IPS-20b (cell line): Measurements from ENCODE around the gene IRGQ.
"Not testable (repeated sequence)": the region's sequence is repeated elsewhere in the genome, so short reads cannot be mapped to it uniquely, and the experiment has no call there.

Experiments
- H3K27ac ChIP-seq: one replicate; pipeline ENCODE4 v1.5.1; 2013; ENCODE audit warnings: low read length
- H3K27me3 ChIP-seq: 2 replicates; pipeline ENCODE4 v1.6.1; 2013; ENCODE audit warnings: mild to moderate bottlenecking, low read length, inconsistent platforms; ENCODE audit not compliant: insufficient read depth
- H3K36me3 ChIP-seq: 2 replicates; pipeline ENCODE4 v1.6.1; 2013; ENCODE audit warnings: low read depth, mild to moderate bottlenecking, inconsistent platforms, low read length, moderate library complexity; ENCODE audit not compliant: insufficient read depth
- H3K4me1 ChIP-seq: 2 replicates; pipeline ENCODE4 v1.6.1; 2013; ENCODE audit warnings: mild to moderate bottlenecking, control low read depth, inconsistent platforms, low read length, moderate library complexity; ENCODE audit not compliant: insufficient read depth
- H3K4me3 ChIP-seq: 2 replicates; pipeline ENCODE4 v1.5.1; 2013; ENCODE audit warnings: mild to moderate bottlenecking, low read length, inconsistent platforms
- H3K9ac ChIP-seq: 2 replicates; pipeline ENCODE4 v1.6.1; 2013; ENCODE audit warnings: low read depth, mild to moderate bottlenecking, inconsistent platforms, low read length, moderate library complexity
- H3K9me3 ChIP-seq: 2 replicates; pipeline ENCODE4 v1.6.1; 2013; ENCODE audit warnings: mild to moderate bottlenecking, low read depth, low read length, inconsistent platforms; ENCODE audit not compliant: insufficient read depth

IRGQ gene

DNA sequence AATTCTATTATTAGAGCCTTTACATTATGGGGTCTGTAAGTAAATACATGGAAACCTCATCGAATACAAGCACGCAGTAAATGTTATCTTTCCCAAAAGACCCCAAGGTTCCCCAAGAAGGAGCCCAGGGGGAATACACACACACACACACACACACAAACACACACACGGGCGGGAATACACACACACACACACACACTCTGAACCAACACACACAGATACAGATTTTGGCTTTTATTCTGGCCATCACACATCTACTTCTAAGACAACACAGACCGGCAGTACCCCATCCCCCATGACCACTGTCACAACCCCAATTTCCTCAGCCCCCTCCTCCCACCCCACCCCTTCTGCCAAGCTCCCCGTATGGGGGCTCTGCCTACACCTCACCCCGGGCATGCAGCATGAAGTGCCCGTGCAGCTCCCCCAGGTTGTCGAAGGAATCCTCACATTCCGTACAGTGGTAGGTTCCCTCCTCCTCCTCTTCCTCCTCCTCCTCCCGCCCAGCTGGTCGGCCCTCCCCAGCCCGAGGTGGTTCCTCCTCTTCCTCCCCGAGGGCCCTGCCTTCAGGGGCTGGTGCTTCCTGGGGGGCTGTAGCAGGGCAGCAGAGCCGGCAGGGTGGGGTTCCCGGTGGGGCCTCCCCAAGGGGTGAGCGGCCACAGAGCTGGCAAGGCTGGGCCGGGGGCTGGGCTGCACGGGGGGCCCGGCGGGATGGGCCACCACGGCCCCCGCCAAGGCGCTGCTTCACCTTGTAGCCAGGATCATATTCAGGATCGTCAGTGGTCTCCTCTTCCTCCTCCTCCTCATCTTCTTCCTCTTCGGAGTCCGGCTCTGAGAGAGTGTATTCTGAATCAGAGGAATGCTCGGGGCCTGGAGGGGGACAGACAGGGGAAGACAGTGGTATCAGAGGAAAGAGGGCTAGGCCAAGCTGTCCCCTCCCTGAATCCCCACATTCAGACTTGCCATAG, 11.6 kb upstream of the IRGQ start:
- H3K9me3 ChIP-seq: no peaks in the 10 kb centered on the region
- H3K4me3 ChIP-seq: no peak overlapping the region
- no peaks in the 10 kb centered on the region for H3K4me1 ChIP-seq
- H3K27ac ChIP-seq: no peak overlapping the region
- H3K36me3 ChIP-seq: peaks cover 13% of the 10 kb centered on the region; the same call in 1 of the 2 replicates
- no peaks in the 10 kb centered on the region for H3K27me3 ChIP-seq
- no peak overlapping the region for H3K9ac ChIP-seq

DNA sequence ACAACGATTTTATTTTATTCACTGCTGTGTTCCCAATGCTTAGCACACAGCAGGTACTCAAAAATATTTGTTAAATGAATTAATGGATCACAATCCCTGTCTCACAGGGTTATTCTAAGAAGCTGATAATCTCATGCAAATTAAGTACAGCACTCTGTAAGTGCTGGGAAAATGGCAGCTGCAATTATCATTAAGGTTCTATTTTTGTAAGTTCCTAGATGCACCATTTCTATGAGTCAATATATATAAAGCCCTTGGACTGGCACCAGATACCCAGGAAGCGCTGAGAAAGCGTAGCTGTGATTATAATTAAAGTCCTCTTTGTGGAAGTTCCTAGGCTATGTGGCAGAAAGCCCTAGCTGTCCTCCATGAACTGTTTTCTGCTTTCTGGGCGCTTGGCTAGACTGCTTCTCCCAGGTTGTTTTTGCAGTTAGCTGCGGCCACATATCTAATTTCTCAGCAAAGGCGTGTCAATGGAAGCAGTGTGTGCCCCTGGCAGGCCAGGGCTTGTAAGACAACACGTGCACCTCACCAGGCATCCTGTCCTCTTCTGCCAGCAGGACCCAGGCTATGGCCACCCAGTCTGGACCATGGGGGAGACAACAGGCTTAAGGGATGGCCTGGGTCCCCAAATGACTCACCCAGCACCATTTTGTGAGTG, 10.8 kb upstream of the IRGQ start:
- H3K9ac ChIP-seq: no peak overlapping the region
- no peaks in the 10 kb centered on the region for H3K27me3 ChIP-seq
- peaks cover 6% of the 10 kb centered on the region; the same call in 1 of the 2 replicates for H3K36me3 ChIP-seq
- no peak overlapping the region for H3K4me3 ChIP-seq
- H3K4me1 ChIP-seq: no peaks in the 10 kb centered on the region
- no peaks in the 10 kb centered on the region for H3K9me3 ChIP-seq
- no peak overlapping the region for H3K27ac ChIP-seq

DNA sequence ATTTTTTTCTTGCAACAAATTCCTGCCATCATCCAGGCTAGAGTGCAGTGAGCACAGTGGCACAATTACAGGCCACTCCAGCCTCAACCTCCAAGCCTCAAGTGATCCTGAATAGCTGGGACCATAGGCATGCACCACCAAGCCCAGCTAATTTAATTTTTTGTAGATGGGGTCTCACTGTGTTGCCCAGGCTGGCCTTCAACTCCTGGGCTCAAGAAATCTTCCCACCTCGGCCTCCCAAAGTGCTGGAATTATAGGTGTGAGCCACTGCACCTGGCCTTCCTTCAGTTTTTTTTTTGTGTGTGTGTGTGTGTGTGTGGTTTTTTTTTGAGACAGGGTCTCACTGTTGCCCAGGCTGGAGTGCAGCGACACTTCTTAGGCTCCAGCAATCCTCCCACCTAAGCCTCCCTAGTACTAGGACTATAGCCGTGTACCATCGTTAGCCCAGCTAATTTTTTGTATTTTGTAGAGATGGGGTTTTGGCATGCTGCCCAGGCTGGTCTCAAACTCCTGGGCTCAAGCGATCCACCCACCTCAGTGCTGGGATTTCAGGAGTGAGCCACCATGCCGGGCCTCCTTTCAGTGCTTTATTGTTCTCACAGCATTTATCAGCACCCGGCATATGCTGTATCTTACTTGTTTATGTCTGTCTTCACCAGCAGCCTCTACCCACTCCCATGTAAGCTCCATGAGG, 10.1 kb upstream of the IRGQ start:
- no peak overlapping the region for H3K4me3 ChIP-seq
- no peaks in the 10 kb centered on the region for H3K27me3 ChIP-seq
- no peaks in the 10 kb centered on the region for H3K9me3 ChIP-seq
- H3K27ac ChIP-seq: no peak overlapping the region
- peaks cover 11% of the 10 kb centered on the region; the same call in 1 of the 2 replicates for H3K36me3 ChIP-seq
- H3K4me1 ChIP-seq: no peaks in the 10 kb centered on the region
- no peak overlapping the region for H3K9ac ChIP-seq

DNA sequence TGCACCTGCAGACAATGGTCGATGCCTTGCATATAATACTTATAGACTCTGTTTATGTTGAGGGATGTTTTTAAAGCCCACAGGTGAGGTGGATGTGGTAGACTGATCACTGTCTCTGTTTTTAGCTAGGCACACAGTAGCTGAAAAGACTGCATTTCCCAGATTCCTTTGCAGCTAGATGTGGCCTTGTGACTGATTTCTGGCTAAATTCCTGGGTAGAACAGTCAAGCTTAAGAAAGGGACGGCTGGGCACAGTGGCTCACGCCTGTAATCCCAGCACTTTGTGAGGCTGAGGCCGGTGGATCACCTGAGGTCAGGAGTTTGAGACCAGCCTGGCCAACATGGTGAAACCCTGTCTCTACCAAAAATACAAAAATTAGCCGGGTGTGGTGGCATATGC, 4.4 kb upstream of the IRGQ start:
- H3K4me1 ChIP-seq, H3K9me3 ChIP-seq, H3K4me3 ChIP-seq, H3K9ac ChIP-seq, H3K27me3 ChIP-seq, H3K27ac ChIP-seq: not testable (repeated sequence)
- peaks cover 33% of the 10 kb centered on the region for H3K36me3 ChIP-seq

DNA sequence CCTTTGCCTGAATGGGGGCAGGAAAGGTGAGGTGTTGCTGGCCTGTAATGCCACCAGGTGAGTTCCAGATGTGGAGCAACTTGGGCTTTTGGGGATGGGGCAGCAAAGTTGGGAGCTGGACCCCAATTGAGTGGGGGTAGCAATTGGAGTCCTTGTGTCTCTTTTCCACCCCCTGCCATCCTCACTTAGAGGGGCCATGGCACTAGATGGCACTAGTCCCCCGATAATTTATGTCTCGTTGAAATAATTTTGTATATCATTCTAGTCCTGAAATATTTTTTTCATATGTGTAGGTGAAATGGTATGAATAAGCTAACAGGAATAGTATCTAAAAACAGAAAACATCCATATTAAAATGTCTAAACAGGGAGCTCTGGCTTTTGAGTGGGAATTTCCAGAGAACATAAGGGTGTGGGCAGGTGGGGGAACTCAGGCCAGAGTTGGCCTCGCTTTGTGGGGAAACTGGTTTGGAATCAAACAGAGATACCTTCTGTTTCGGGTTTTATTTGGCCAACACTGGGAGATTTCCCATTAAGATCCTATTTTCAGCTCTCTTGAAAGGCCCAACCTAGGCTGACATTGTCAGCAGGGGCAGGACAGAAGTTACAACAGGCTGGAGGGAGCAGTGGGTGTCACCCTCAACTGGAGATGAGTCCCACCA, 3.8 kb upstream of the IRGQ start:
- no peak overlapping the region for H3K27ac ChIP-seq
- H3K9me3 ChIP-seq: no peaks in the 10 kb centered on the region
- no peak overlapping the region for H3K9ac ChIP-seq
- no peaks in the 10 kb centered on the region for H3K27me3 ChIP-seq
- H3K4me1 ChIP-seq: peaks cover 7% of the 10 kb centered on the region; the same call in 1 of the 2 replicates
- H3K36me3 ChIP-seq: peaks cover 33% of the 10 kb centered on the region
- H3K4me3 ChIP-seq: no peak overlapping the region

DNA sequence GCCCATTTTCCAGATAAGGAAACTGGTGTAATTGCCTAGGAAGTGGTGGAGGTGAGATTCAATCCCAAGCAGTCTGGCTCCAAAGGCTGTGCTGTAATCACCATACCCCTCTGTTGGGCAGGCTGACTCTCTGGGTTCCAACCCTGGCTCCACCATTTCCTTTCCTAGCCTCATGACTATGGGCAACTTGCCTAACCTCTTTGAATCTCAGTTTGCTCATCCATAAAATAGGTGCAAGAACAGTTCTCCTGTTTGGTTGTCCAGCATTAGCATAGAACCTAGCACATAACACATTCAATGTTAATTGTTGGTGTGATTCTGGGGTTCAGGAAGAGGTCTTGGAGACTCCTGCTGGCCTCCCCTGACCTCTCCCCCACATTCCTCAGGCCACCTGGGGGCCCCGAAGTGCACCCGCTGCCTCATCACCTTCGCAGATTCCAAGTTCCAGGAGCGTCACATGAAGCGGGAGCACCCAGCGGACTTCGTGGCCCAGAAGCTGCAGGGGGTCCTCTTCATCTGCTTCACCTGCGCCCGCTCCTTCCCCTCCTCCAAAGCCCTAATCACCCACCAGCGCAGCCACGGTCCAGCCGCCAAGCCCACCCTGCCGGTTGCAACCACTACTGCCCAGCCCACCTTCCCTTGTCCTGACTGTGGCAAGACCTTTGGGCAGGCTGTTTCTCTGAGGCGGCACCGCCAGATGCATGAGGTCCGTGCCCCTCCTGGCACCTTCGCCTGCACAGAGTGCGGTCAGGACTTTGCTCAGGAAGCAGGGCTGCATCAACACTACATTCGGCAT, 2.7 kb upstream of the IRGQ start:
- Histone ChIP-seq H3K36me3 (peaks cover 40% of the 10 kb centered on the region), H3K27me3 (no peaks in the 10 kb centered on the region), H3K4me3 (no peak overlapping the region), H3K9ac (no peak overlapping the region), H3K27ac (no peak overlapping the region), H3K9me3 (no peaks in the 10 kb centered on the region), H3K4me1 (peaks cover 7% of the 10 kb centered on the region; the same call in 1 of the 2 replicates)

DNA sequence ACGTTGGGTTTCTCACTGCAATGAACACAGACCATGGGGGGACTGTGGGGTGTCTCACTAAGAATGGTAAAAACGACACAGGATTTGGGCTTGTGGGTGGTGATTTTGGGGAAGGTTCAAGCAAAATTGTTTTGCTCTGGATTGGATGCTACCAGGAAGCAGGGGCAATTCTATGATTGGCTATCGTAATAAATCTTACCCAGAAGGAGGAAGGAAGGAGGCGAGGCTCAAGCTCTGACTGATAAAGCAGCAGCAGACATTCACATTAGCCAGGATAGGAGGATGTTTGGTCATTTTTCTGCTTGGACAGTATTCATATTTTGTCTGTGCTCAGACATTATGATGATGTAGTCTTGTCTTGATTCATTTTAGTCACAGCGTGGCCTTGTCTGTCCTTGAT, 1.9 kb upstream of the IRGQ start:
- H3K9me3 ChIP-seq: no peaks in the 10 kb centered on the region
- no peak overlapping the region for H3K27ac ChIP-seq
- H3K27me3 ChIP-seq: no peaks in the 10 kb centered on the region
- H3K9ac ChIP-seq: peak overlapping the region; percentile 96
- peak overlapping the region; percentile 96 for H3K4me3 ChIP-seq
- peaks cover 7% of the 10 kb centered on the region; the same call in 1 of the 2 replicates for H3K4me1 ChIP-seq
- H3K36me3 ChIP-seq: peaks cover 47% of the 10 kb centered on the region

DNA sequence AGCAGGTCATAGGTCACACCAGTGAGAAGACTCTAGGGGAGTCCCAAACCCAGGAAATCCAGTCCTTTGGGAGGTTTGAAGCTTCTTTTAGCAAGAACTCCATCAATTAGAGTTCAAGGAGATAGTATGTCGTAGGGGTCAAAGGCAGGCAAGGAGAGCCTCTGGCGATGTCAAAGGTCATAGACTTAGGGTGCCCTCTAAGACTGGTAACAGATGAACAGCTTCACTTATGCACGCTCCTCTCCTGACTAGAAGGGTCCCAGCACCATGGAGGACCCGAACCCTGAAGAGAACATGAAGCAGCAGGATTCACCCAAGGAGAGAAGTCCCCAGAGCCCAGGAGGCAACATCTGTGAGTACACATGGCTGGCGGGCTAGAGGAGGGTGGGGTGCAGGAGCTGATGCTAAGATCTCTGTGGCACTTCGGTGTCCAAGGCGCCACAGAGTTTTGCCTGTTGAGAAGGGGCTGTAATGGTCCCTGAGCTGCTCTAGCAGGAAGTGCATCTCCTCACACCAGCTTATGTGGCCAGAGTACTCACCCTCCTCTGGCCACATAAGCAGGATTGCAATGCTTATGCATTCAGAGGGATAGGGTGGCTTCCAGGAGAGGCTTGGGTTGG, 1.0 kb upstream of the IRGQ start:
- no peaks in the 10 kb centered on the region for H3K27me3 ChIP-seq
- H3K27ac ChIP-seq: peak overlapping the region; percentile 84
- H3K9ac ChIP-seq: peak overlapping the region; percentile 96
- peaks cover 7% of the 10 kb centered on the region; the same call in 1 of the 2 replicates for H3K4me1 ChIP-seq
- H3K9me3 ChIP-seq: no peaks in the 10 kb centered on the region
- H3K36me3 ChIP-seq: peaks cover 51% of the 10 kb centered on the region
- H3K4me3 ChIP-seq: peak overlapping the region; percentile 96

DNA sequence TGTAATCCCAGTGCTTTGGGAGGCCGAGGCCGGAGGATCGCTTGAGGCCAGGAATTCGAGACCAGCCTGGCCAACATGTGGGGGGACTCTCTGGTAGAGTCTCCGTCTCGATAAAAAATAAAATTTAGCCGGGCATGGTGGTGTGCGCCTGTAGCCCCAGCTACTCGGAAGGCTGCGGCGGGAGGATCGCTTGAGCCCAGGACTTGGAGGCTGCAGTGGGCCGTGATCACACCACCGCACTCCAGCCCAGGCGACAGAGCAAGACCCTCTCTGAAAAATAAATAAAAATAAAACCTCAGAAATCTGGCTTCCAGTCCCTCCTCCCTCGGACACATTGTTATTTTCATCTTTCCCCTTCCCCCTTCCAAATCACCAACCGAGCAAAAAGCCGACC, 332 bp downstream of the IRGQ start:
- Histone ChIP-seq H3K27me3 (no peaks in the 10 kb centered on the region), H3K4me3 (peak overlapping the region; percentile 97), H3K4me1 (peaks cover 7% of the 10 kb centered on the region; the same call in 1 of the 2 replicates), H3K27ac (no peak overlapping the region), H3K9me3 (no peaks in the 10 kb centered on the region), H3K36me3 (peaks cover 52% of the 10 kb centered on the region), H3K9ac (peak overlapping the region; percentile 95)

DNA sequence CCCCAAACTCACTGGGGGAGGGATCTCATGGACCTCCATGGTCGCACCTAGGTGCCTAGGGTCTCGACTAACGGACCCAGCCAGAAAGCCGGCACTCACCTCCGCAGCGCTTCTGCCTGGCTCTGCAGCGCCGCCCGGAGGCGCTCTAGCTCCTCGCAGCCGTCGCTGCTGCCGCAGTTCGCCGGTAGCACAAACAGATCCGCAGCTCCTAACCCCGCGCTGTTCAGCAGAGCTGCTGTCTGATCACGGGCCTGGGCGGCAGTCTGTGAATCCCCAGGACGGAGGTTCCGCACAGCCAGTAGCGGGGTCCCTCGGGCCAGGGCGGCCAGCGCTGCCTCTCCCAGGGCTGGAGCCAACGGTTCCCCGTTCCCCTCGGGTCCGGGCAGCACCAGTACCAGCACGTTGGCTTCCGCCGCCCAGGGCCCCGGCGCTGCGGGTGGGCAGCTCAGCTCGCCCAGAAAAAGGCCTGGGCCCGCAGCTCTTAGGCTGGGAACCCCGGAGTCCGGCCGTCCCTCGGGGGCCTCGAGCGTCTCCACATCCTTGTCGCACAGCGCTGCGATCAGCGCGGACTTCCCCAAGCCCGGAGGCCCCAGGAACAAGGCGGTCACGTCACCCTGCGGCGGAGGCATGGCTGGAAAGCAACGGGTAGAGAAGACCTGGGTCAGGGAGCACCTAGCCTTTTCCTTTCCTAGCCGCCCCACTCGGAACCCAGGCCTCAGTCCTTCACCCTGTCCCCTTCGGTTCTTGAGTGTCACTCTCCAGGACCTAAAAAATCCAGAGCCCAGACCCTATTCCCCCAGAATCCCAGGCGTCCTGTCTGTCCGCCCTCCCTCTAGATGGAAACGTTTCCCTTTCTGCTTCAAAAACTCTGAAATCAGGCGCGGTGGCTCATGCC, 977 bp downstream of the IRGQ start:
- Histone ChIP-seq H3K36me3 (peaks cover 55% of the 10 kb centered on the region), H3K27ac (no peak overlapping the region), H3K9ac (peak overlapping the region; percentile 95), H3K27me3 (no peaks in the 10 kb centered on the region), H3K4me1 (peaks cover 7% of the 10 kb centered on the region; the same call in 1 of the 2 replicates), H3K4me3 (peak overlapping the region; percentile 97), H3K9me3 (no peaks in the 10 kb centered on the region)
